ENCODE measurements around the gene ASIC4.

ASIC4 gene

DNA sequence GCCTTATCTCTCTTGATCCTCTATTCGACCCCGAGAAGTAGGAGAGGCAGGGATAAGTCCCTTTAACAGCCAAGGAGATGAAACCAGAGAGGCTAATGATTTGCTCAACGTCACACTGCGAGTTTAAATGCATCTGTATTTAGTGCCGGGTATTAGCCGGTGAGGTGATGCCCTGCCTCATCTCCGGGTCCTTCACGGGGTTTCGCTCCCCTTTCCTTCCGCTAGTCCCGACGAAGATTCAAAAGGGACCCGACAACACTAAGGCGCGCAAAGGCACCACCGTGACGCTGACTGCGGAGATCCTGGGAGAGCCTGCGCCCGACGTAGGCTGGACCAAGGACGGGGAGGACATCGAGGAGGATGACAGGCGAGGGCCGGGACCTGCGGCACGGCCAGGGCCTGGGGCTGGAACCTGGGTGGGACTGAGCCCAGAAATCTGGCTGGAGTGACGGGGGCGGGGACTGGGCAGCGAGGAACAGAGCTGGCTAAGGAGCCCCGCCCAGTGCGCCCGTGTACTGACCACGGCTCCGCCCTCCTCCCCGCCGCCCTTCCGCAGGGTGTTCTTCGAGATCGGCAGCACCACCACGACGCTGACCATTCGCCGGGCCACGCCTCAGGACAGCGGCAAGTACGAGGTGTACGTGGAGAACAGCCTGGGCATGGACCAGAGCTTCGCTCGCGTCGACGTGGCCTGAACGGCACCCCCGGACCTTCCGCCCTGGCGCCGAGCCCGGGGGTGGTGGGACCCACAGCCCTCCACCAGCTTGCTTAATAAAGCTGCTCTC lies 16.6 kb upstream of the ASIC4 start:
- H3K9me3 ChIP-seq (ENCODE audit: control insufficient read depth, low read length): no peaks in the 10 kb centered on the region
- H3K4me3 ChIP-seq (ENCODE audit: insufficient read depth, low read depth, low read length, poor library complexity, severe bottlenecking): peak overlapping the region; percentile 86
- no peak overlapping the region for H3K27ac ChIP-seq (ENCODE audit: insufficient read depth, low read length, poor library complexity, severe bottlenecking)
- H3K36me3 ChIP-seq (ENCODE audit: control insufficient read depth, insufficient read depth, low read length): peaks cover 5% of the 10 kb centered on the region
- DNase-seq: peak in 1 of 3 donors; percentile 24
- H3K4me1 ChIP-seq (ENCODE audit: control insufficient read depth, insufficient read depth, low read length, poor library complexity, severe bottlenecking): peaks cover 26% of the 10 kb centered on the region
- H3K27me3 ChIP-seq (replicated peaks; ENCODE audit: control insufficient read depth, insufficient read depth, low read length, poor library complexity, severe bottlenecking): peaks cover 40% of the 10 kb centered on the region

DNA sequence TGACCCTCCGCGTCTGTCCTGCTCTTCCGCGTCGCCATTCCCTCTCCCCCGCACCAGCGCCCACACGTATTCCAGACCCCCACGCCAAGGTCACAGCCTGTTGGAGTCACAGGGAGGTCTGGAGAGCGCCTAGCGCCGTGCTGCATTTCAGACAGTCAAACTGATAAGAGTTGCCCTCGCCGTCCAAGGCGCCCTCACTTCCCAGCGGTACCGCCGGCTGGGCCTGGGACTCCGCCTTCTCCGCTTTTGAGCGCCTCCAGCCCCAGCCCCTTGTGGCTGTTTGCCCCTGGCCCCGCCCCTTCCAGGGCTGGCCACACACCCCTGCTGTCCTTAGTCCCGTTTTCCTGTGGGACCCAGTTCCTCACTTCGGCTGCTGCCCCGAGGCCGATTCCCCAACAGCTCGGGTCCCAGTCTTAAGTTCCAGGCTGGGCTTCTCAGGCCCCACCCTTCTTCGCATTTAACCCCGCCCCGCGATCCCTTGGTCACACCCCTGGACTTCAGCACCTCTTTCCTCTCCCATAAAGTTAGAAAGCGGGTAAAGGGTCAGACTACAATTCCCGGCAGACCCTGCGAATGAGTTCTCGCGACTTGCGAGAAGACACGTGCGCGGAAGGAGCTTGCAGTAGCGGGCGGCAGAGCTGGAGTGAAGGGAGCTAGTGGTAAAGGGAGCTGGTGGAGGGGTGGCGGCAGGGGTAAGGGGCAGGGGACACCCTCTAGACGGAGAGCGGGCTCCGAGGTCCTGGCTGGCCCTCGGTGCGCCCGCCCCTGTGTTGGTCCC lies 15.8 kb upstream of the ASIC4 start, which contains the start of gene GMPPA:
GMPPA (plus strand) TSS at position 612 of the 778 bp plus-strand sequence. CDS start 1,085 bp downstream, outside the sequence.
- Histone ChIP-seq H3K27me3 (replicated peaks; ENCODE audit: control insufficient read depth, insufficient read depth, low read length, poor library complexity, severe bottlenecking) (peaks cover 32% of the 10 kb centered on the region), H3K9me3 (ENCODE audit: control insufficient read depth, low read length) (no peaks in the 10 kb centered on the region)
- DNase-seq: peak; percentile 77 to 89 (median 89)

DNA sequence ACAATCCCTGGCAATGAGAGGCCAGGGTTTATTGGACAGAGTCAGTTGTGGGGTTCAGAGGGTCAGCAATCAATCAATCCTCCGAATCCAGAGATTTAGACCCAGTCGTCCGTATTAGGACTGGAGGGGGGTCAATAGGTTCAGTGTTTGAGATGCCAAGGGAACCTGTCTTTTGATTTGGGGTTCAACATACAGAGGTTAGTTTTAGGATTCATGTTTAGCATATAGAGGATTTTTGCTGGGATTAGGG lies 15.3 kb upstream of the ASIC4 start:
- no peaks in the 10 kb centered on the region for H3K9me3 ChIP-seq (ENCODE audit: control insufficient read depth, low read length)
- peaks cover 26% of the 10 kb centered on the region for H3K4me1 ChIP-seq (ENCODE audit: control insufficient read depth, insufficient read depth, low read length, poor library complexity, severe bottlenecking)
- peak overlapping the region; percentile 86 for H3K4me3 ChIP-seq (ENCODE audit: insufficient read depth, low read depth, low read length, poor library complexity, severe bottlenecking)
- DNase-seq: no peak
- peaks cover 30% of the 10 kb centered on the region for H3K27me3 ChIP-seq (replicated peaks; ENCODE audit: control insufficient read depth, insufficient read depth, low read length, poor library complexity, severe bottlenecking)
- H3K36me3 ChIP-seq (ENCODE audit: control insufficient read depth, insufficient read depth, low read length): peaks cover 8% of the 10 kb centered on the region
- peak overlapping the region; percentile 43 for H3K27ac ChIP-seq (ENCODE audit: insufficient read depth, low read length, poor library complexity, severe bottlenecking)

More for the DNA sequence above, 15.8 kb upstream of the ASIC4 start, which contains the start of gene GMPPA:
- peak within 1 kb of the TSS; percentile 43 for H3K27ac ChIP-seq (ENCODE audit: insufficient read depth, low read length, poor library complexity, severe bottlenecking)
- H3K4me3 ChIP-seq (ENCODE audit: insufficient read depth, low read depth, low read length, poor library complexity, severe bottlenecking): peak within 1 kb of the TSS; percentile 86
- peaks cover 26% of the 10 kb centered on the region for H3K4me1 ChIP-seq (ENCODE audit: control insufficient read depth, insufficient read depth, low read length, poor library complexity, severe bottlenecking)
- peaks cover 5% of the 10 kb centered on the region for H3K36me3 ChIP-seq (ENCODE audit: control insufficient read depth, insufficient read depth, low read length)

DNA sequence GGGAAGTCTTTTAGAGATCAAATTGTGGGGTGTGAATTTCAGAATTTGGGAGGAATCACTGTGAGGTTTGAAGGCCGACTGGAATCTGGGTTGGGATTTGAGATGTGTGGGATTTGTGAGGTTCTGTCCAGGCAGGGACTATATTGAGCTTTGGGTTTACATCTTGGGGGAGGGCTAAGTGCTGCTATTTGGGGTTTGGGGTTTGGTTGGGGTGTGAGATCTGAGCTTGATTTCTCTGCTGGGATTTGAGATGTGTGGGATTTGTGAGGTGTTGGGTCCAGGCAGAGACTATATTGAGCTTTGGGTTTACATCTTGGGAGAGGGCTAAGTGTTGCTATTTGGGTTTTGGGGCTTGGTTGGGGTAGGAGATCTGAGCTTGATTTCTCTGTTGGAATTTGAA lies 14.7 kb upstream of the ASIC4 start:
- Histone ChIP-seq H3K9me3 (ENCODE audit: control insufficient read depth, low read length) (no peaks in the 10 kb centered on the region), H3K4me1 (ENCODE audit: control insufficient read depth, insufficient read depth, low read length, poor library complexity, severe bottlenecking) (peaks cover 26% of the 10 kb centered on the region), H3K27ac (ENCODE audit: insufficient read depth, low read length, poor library complexity, severe bottlenecking) (no peak overlapping the region), H3K36me3 (ENCODE audit: control insufficient read depth, insufficient read depth, low read length) (peaks cover 13% of the 10 kb centered on the region), H3K4me3 (ENCODE audit: insufficient read depth, low read depth, low read length, poor library complexity, severe bottlenecking) (no peak overlapping the region), H3K27me3 (replicated peaks; ENCODE audit: control insufficient read depth, insufficient read depth, low read length, poor library complexity, severe bottlenecking) (peaks cover 28% of the 10 kb centered on the region)
- no peak for DNase-seq

DNA sequence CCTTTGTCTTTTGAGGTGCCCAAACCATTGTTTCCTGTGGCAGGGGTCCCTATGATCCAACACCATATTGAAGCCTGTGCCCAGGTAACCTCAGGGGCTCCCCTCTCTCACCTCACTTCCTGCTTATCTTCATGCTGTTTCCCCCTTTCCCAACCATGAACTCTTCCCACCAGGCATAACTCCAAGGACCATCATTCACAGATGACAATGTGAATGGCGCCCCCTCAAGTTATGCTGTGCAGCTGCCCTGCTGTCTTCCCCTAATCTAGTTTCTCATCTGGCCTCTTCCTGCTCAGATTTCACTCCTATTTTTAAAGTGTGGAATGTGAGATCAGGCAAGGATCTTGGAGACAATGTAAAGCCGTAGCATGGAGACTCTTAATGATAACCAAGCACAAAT lies 14.1 kb upstream of the ASIC4 start:
- Histone ChIP-seq H3K27ac (ENCODE audit: insufficient read depth, low read length, poor library complexity, severe bottlenecking) (no peak overlapping the region), H3K36me3 (ENCODE audit: control insufficient read depth, insufficient read depth, low read length) (peaks cover 19% of the 10 kb centered on the region), H3K4me3 (ENCODE audit: insufficient read depth, low read depth, low read length, poor library complexity, severe bottlenecking) (no peak overlapping the region), H3K9me3 (ENCODE audit: control insufficient read depth, low read length) (no peaks in the 10 kb centered on the region), H3K27me3 (replicated peaks; ENCODE audit: control insufficient read depth, insufficient read depth, low read length, poor library complexity, severe bottlenecking) (peaks cover 24% of the 10 kb centered on the region), H3K4me1 (ENCODE audit: control insufficient read depth, insufficient read depth, low read length, poor library complexity, severe bottlenecking) (peaks cover 26% of the 10 kb centered on the region)
- DNase-seq: no peak

DNA sequence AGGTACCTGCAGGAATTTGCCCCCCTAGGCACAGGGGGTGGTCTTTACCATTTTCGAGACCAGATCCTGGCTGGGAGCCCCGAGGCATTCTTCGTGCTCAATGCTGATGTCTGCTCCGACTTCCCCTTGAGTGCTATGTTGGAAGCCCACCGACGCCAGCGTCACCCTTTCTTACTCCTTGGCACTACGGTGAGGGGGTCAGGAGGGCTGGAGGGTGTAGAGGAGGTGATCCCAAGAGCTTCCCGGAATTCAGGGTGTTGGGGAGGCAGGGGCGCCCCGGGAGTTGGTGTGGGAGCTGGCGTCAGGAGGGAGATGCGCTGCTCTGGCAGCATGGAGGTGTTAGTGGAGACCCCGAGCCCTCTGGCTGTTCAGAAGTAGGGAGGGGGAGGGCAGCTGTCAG lies 12.4 kb upstream of the ASIC4 start:
- Histone ChIP-seq H3K4me1 (ENCODE audit: control insufficient read depth, insufficient read depth, low read length, poor library complexity, severe bottlenecking) (peaks cover 23% of the 10 kb centered on the region), H3K4me3 (ENCODE audit: insufficient read depth, low read depth, low read length, poor library complexity, severe bottlenecking) (no peak overlapping the region), H3K9me3 (ENCODE audit: control insufficient read depth, low read length) (no peaks in the 10 kb centered on the region), H3K27me3 (replicated peaks; ENCODE audit: control insufficient read depth, insufficient read depth, low read length, poor library complexity, severe bottlenecking) (peaks cover 12% of the 10 kb centered on the region), H3K36me3 (ENCODE audit: control insufficient read depth, insufficient read depth, low read length) (peaks cover 33% of the 10 kb centered on the region), H3K27ac (ENCODE audit: insufficient read depth, low read length, poor library complexity, severe bottlenecking) (no peak overlapping the region)
- DNase-seq: no peak

DNA sequence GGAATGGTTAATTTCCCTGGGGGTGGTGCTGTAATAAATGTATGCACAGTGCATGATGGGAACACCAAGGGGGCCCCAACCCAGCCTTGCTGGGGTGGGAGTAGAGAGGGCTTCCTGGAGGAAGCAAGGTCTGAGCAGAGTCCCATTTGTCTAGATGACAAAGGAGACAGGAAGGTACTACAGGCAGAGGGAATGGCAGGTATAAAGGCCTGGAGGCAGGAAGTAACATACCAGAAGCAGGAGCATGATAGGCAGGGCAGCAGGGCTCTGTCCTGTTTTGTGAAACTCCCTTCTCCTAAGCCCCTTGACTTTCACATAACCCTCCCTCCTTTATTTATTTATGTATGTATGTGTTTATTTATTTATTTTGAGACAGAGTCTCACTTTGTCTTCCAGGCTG lies 11.7 kb upstream of the ASIC4 start:
- Histone ChIP-seq H3K4me3 (ENCODE audit: insufficient read depth, low read depth, low read length, poor library complexity, severe bottlenecking) (no peak overlapping the region), H3K4me1 (ENCODE audit: control insufficient read depth, insufficient read depth, low read length, poor library complexity, severe bottlenecking) (peaks cover 15% of the 10 kb centered on the region), H3K27ac (ENCODE audit: insufficient read depth, low read length, poor library complexity, severe bottlenecking) (no peak overlapping the region), H3K9me3 (ENCODE audit: control insufficient read depth, low read length) (no peaks in the 10 kb centered on the region), H3K27me3 (replicated peaks; ENCODE audit: control insufficient read depth, insufficient read depth, low read length, poor library complexity, severe bottlenecking) (peaks cover 4% of the 10 kb centered on the region), H3K36me3 (ENCODE audit: control insufficient read depth, insufficient read depth, low read length) (peaks cover 36% of the 10 kb centered on the region)
- no peak for DNase-seq

DNA sequence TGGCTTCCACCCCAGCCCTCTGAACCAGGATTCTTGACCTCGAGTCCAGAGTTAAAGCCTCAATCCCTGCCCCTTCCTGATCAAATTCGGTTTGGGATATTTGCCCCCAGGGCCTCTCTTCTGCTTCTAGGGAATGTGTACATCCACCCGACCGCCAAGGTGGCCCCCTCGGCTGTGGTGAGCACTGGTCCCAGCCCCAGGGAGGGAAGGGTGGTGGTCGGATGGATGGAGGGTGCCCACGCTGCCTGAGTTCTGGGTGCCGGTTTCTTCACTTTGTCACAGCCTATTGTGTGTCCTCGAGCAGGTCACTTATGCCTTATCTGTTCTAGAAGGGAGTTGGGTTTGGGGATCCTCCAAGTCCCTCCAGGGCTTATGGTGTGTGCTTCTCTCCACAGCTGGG lies 8.7 kb upstream of the ASIC4 start:
- Histone ChIP-seq H3K36me3 (ENCODE audit: control insufficient read depth, insufficient read depth, low read length) (peaks cover 36% of the 10 kb centered on the region), H3K4me1 (ENCODE audit: control insufficient read depth, insufficient read depth, low read length, poor library complexity, severe bottlenecking) (peaks cover 12% of the 10 kb centered on the region), H3K27ac (ENCODE audit: insufficient read depth, low read length, poor library complexity, severe bottlenecking) (no peak overlapping the region), H3K27me3 (replicated peaks; ENCODE audit: control insufficient read depth, insufficient read depth, low read length, poor library complexity, severe bottlenecking) (peaks cover 13% of the 10 kb centered on the region), H3K9me3 (ENCODE audit: control insufficient read depth, low read length) (no peaks in the 10 kb centered on the region), H3K4me3 (ENCODE audit: insufficient read depth, low read depth, low read length, poor library complexity, severe bottlenecking) (no peak overlapping the region)
- DNase-seq: no peak

DNA sequence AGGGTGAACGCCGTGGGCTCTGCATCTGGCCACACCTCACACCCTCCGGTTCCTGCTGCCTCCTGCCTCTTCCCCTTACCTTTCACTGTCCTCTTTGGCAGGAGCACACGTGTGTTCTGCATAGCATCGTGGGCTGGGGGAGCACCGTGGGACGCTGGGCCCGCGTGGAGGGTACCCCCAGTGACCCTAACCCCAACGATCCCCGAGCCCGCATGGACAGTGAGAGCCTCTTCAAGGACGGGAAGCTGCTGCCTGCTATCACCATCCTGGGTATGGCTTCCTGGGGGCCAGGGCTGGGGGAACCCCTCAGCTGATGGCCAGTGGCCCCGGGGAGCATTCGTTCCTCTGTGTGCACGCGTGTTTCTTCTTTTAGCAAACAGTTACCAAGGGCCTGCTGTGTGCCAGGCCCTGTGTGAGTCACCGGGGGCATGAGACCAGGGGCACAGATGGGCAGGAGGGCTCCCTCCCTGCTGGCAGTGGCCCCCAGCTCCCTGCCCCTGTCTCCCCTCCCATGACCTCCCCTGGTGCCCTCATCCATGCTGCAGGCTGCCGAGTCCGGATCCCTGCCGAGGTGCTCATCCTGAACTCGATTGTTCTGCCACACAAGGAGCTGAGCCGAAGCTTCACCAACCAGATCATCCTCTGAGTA lies 8.0 kb upstream of the ASIC4 start:
- Histone ChIP-seq H3K4me1 (ENCODE audit: control insufficient read depth, insufficient read depth, low read length, poor library complexity, severe bottlenecking) (peaks cover 12% of the 10 kb centered on the region), H3K36me3 (ENCODE audit: control insufficient read depth, insufficient read depth, low read length) (peaks cover 36% of the 10 kb centered on the region), H3K27me3 (replicated peaks; ENCODE audit: control insufficient read depth, insufficient read depth, low read length, poor library complexity, severe bottlenecking) (peaks cover 18% of the 10 kb centered on the region), H3K27ac (ENCODE audit: insufficient read depth, low read length, poor library complexity, severe bottlenecking) (no peak overlapping the region), H3K4me3 (ENCODE audit: insufficient read depth, low read depth, low read length, poor library complexity, severe bottlenecking) (no peak overlapping the region), H3K9me3 (ENCODE audit: control insufficient read depth, low read length) (no peaks in the 10 kb centered on the region)
- DNase-seq: no peak
